ENCODE measurements around the gene RAB3IL1.

RAB3IL1 gene

DNA sequence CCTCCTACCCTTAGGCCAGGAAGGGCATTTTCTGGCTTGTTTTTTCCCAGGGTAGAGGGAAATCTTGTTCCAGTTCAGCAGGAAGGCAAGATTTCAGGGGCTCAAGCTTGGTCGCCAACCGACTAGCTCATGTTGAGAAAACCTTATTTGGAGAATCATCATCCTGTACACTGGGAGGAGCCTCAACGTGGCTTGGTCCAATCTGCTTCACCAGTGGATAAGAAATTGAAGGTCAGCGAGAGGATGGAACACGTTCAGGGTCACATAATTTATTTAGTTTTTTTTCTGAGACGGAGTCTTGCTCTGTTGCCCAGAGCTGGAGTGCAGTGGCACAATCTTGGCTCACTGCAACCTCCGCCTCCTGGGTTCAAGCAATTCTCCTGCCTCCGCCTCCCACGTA is 68.7 kb downstream of the RAB3IL1 start:
- Histone ChIP-seq H3K27me3 (ENCODE audit: insufficient read depth, low read depth) (no peaks in the 10 kb centered on the region), H3K4me1 (ENCODE audit: low read depth, poor library complexity, severe bottlenecking) (no peaks in the 10 kb centered on the region), H3K4me3 (IDR thresholded peaks at IDR 0.05; ENCODE audit: insufficient read depth, low read depth, low read length) (no peak overlapping the region), H3K36me3 (ENCODE audit: insufficient read depth) (no peaks in the 10 kb centered on the region), H2AFZ (ENCODE audit: low read depth) (no peak overlapping the region), H4K20me1 (ENCODE audit: insufficient read depth) (no peaks in the 10 kb centered on the region), H3K9ac (no peak overlapping the region), H3K4me2 (no peak overlapping the region), H3K27ac (no peak overlapping the region), H3K79me2 (ENCODE audit: insufficient read depth, low read depth) (no peaks in the 10 kb centered on the region)
- TF ChIP-seq, protein P1, sequence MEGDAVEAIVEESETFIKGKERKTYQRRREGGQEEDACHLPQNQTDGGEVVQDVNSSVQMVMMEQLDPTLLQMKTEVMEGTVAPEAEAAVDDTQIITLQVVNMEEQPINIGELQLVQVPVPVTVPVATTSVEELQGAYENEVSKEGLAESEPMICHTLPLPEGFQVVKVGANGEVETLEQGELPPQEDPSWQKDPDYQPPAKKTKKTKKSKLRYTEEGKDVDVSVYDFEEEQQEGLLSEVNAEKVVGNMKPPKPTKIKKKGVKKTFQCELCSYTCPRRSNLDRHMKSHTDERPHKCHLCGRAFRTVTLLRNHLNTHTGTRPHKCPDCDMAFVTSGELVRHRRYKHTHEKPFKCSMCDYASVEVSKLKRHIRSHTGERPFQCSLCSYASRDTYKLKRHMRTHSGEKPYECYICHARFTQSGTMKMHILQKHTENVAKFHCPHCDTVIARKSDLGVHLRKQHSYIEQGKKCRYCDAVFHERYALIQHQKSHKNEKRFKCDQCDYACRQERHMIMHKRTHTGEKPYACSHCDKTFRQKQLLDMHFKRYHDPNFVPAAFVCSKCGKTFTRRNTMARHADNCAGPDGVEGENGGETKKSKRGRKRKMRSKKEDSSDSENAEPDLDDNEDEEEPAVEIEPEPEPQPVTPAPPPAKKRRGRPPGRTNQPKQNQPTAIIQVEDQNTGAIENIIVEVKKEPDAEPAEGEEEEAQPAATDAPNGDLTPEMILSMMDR (conservative IDR thresholded peaks at IDR 0.05; ENCODE audit: low read depth, low read length): no peak

DNA sequence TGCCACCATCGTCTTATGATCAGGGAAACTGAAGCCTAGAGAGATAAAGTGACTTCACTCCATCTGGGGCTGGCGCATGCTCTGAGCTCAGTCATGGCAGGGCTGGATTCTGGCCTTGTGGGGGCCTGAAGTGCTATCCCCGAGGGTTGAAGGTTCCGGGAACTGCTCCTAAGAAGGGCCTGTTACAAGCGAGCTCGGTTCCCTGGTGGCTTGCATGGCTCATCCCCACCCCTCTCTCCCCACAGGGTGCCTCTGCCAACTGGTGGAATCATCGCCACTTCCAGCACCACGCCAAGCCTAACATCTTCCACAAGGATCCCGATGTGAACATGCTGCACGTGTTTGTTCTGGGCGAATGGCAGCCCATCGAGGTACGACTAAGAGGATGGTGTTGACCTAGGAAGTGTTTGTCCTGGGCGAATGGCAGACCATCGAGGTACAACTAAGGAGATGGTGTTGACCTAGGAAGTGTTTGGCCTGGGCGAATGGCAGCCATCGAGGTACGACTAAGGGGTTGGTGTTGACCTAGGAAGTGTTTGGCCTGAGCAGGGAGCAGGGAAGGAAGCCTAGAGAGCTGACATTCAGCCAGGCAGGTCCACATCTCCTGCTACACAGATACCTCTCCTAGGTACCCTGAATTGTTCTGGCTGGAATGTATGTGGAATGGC is 69.3 kb downstream of the RAB3IL1 start:
- Histone ChIP-seq H3K4me1 (ENCODE audit: low read depth, poor library complexity, severe bottlenecking) (no peaks in the 10 kb centered on the region), H4K20me1 (ENCODE audit: insufficient read depth) (no peaks in the 10 kb centered on the region), H3K27me3 (ENCODE audit: insufficient read depth, low read depth) (no peaks in the 10 kb centered on the region), H3K36me3 (ENCODE audit: insufficient read depth) (no peaks in the 10 kb centered on the region), H3K27ac (no peak overlapping the region), H3K79me2 (ENCODE audit: insufficient read depth, low read depth) (no peaks in the 10 kb centered on the region), H3K4me2 (no peak overlapping the region), H2AFZ (ENCODE audit: low read depth) (no peak overlapping the region), H3K4me3 (IDR thresholded peaks at IDR 0.05; ENCODE audit: insufficient read depth, low read depth, low read length) (no peak overlapping the region), H3K9ac (no peak overlapping the region)
- TF ChIP-seq, protein P1 (conservative IDR thresholded peaks at IDR 0.05; ENCODE audit: low read depth, low read length): no peak

Measured in KMS-11 (cell line).